LoVo (cell line): ENCODE data around the gene THG1L.
A peak's percentile ranks its signal among the peaks of the same experiment; 100 is the strongest.
"Not testable (repeated sequence)": the region's sequence is repeated elsewhere in the genome, so short reads cannot be mapped to it uniquely, and the experiment has no call there.

Experiments
- DNase-seq: peaks from one replicate; pipeline ENCODE4 v3.0.0-alpha.2; 2016; ENCODE audit warnings: low spot score

THG1L gene

GRCh38 chr5:157727858-157728257 is 3.4 kb upstream of the THG1L start:
- not testable (repeated sequence) for DNase-seq

GRCh38 chr5:157729858-157730257 is 1.4 kb upstream of the THG1L start:
- DNase-seq, result no peak

- DNase-seq, result no peak
These were observed 334 bp upstream of the THG1L start for GRCh38 chr5:157730900-157731271.

GRCh38 chr5:157732130-157732514 is 902 bp downstream of the THG1L start:
- no peak for DNase-seq

- DNase-seq, result no peak
These were observed 1.5 kb downstream of the THG1L start for GRCh38 chr5:157732596-157733262.

- no peak for DNase-seq
These were observed 3.2 kb downstream of the THG1L start for GRCh38 chr5:157734436-157734835.

- no peak for DNase-seq
These were observed 4.8 kb downstream of the THG1L start for GRCh38 chr5:157735991-157736390.

GRCh38 chr5:157739388-157740228 is 8.4 kb downstream of the THG1L start:
- DNase-seq, result no peak

- DNase-seq, result no peak
These were observed 9.0 kb downstream of the THG1L start for GRCh38 chr5:157740229-157740610.

GRCh38 chr5:157741131-157741530 is 9.9 kb downstream of the THG1L start:
- no peak for DNase-seq

GRCh38 chr5:157743163-157744050 is 12.2 kb downstream of the THG1L start, which contains the start of gene LSM11:
TSS of gene LSM11 (plus strand) at chr5:157743712. CDS start at chr5:157743751, 39 bp downstream.
- peak; percentile 92 for DNase-seq

GRCh38 chr5:157744051-157745011 is 13.1 kb downstream of the THG1L start:
- no peak for DNase-seq

- no peak for DNase-seq
These were observed 13.8 kb downstream of the THG1L start for GRCh38 chr5:157745041-157745456.

GRCh38 chr5:157747173-157747740 is 16.0 kb downstream of the THG1L start:
- no peak for DNase-seq

- no peak for DNase-seq
These were observed 16.8 kb downstream of the THG1L start for GRCh38 chr5:157747766-157748700.

GRCh38 chr5:157748760-157749461 is 17.7 kb downstream of the THG1L start:
- no peak for DNase-seq

- DNase-seq, result no peak
These were observed 18.2 kb downstream of the THG1L start for GRCh38 chr5:157749462-157749799.

- DNase-seq, result no peak
These were observed 19.1 kb downstream of the THG1L start for GRCh38 chr5:157750320-157750719.

- DNase-seq, result no peak
These were observed 24.9 kb downstream of the THG1L start for GRCh38 chr5:157756122-157756521.
